NCI-H82 treated with DMSO at 0.1 percent for 48 hours (cell line): ENCODE data around the gene UHRF2.
"Not testable (repeated sequence)": the region's sequence is repeated elsewhere in the genome, so short reads cannot be mapped to it uniquely, and the experiment has no call there.

Source experiments
- DNase-seq: peaks from one replicate; lab custom pipeline; 2025; ENCODE audit not compliant: unreplicated experiment; lab: John Stamatoyannopoulos, UW

The UHRF2 gene

DNA sequence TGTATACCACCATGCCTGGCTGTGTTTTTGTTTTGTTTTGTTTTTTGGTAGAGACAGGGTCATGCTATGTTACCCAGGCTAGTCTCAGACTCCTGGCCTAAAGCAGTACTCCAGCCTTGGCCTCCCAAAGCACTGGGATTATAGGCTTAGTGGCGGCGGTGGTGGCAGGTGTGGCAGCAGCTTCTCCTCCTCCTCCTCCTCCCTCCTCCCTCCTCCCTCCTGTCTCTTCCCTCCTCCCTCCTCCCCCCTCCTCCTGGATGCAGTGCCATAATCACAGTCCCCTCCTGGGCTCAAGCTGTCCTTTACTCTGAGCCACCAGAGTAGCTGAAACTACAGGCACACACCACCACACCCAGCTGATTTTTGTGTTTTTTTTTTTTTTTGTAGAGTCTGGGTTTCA lies 71.2 kb downstream of the UHRF2 start:
- DNase-seq = peak; percentile 8

- DNase-seq = no peak
Measured at GRCh38 chr9:6488395-6488794, 75.4 kb downstream of the UHRF2 start.

DNA sequence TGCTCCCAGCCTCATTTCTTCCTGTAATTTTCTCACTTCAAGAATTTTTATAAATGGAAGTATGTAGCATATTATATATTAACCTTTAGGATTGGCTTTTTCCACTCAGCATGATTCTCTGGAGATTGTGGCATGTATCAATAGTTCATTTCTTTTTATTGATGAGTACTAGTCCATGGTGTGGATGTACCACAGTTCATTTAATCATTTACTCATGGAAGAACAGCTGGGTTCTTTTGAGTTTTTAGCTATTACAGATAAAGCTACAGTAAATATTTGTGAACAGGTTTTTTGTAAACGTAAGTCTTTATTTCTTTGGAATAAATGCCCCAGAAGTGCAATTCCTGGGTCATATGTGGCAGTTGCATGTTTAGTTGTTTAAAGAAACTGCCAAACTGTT lies 76.1 kb downstream of the UHRF2 start:
- no peak for DNase-seq

DNA sequence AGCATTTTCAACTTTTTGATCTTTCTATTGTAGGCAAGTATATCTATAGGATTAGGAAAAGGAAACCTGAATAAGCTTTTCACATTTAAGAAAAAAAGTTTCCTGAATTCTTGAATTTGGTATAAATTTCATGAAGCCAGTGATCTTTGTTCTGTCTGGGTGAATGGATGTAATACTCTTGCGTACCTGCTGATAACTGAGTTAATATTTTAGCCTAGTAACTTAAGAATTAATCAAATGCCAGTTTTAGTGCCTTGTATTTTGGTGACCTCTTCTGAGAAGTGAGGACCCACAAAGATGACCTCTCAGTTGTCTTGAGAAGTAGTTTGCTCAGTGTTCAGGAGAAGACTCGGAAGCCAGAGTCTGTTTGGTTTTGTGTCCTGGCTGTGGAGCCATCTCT lies 77.9 kb downstream of the UHRF2 start:
- DNase-seq = no peak

GRCh38 chr9:6495466-6495865 lies 82.5 kb downstream of the UHRF2 start:
- DNase-seq = no peak

DNA sequence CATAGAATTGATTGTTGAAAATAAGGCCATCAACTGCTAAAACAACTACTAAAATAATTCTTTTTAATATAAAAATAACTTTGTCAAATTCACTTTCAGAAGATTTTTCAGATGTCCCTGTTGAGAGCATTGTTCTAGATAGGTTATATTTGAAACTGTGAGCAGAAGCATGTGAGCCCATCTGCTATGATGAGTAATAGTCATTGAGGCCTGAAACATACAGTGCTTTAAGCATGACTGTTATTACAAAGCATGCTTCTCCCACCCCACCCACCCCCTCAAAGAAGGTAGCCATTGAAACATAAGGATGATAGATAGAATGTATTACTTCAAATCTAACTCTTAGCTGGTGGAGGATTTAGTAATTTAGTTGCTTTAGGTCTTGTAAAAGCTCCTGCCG lies 86.0 kb downstream of the UHRF2 start:
- DNase-seq = no peak

DNA sequence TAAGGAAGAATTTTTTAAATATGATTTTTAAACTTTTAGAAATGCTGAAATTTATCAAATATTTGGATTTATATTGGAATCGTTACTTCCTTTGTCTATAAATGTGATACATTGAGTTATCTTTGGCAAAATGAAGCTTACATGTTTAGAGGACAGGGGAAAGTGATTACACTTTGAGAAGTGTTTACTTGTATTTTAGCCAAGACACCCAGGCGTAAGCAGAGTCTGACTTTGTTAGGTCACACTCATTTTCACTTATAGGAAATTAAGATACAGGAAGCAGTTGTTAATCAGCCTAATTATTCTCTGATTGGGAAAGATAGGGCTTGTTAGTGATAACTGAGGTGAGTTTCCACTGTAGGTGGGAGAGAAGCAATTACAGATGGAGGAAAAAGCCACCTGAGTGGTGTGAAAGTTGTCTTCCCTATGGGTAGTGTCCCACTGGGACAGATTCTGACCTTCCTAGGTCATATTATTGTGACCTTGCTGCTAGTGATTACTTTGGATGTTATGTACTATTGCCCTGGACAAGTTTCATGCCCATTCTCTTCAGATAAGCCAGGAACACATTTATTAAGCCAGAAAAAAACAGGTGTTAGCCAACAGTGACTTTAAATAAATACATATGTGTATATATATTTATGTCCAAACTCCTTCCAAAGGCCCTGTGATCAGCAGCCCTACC lies 88.7 kb downstream of the UHRF2 start:
- DNase-seq = no peak

- DNase-seq = no peak
Measured at GRCh38 chr9:6502399-6502798, 89.4 kb downstream of the UHRF2 start.

DNA sequence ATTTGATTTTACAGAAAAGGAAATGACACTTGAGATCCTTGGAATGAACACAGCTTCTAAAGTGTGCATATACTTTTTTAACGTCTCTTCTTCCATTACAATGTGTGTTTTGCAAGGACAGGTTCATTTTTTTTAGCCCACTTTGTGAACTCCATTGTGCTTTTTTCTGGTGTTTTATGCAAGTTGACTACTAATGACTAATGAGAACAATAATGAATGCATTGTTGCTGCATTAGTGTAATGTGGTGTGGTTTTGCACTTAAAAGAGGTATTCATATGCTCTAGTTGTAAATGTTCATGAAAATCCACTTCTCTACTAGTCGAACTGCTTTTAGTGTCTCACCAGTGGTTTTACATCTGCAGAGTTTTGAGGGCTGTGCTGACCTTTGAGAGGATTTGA lies 93.6 kb downstream of the UHRF2 start:
- no peak for DNase-seq

DNA sequence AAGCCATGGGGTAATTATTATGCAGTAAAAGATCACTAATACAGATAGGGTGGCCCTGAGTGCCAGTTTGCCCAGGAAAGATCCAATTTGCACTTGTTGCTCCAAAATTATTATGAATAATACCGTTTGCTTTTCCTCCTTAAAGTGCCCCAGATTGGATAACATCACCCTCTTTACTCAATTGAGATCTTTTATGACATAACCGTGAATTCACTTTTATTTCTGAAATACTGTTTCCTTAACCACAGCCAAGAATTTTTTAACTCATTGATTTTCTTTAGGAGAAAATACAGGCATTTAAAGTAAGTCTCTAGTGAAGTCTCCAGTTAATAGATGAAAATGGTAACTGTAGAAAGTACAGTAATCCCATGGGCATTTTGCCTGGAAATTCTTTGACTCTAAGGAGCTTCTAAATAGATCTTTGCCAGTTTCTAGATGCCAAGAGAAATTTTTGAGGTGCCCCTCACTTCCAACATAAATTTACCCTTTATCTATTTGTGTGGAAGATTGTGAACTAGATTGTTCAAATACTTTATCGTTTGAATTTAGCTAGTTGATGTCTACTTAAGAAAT lies 99.2 kb downstream of the UHRF2 start:
- DNase-seq = no peak

DNA sequence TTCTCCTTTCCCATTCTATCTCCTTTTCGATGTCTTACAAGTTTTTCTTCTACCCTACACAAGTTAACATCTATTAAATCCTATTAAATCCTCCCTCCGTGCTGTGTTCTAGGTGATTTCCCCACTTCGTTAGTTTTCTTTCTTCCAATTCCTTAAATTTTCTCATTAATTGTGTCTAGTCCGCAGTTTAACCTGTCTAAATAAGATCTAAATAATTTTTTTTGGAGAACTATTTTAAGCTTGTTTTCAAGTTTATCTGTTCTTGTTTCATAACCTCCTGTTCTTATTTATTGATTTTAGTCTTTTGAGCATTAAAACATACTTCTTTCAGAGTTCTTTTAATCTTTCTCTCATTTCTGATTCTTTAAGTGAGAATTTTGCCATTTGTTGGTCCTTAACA lies 109.3 kb downstream of the UHRF2 start:
- no peak for DNase-seq

- DNase-seq = no peak
Measured at GRCh38 chr9:6525326-6526045, 112.5 kb downstream of the UHRF2 start.

DNA sequence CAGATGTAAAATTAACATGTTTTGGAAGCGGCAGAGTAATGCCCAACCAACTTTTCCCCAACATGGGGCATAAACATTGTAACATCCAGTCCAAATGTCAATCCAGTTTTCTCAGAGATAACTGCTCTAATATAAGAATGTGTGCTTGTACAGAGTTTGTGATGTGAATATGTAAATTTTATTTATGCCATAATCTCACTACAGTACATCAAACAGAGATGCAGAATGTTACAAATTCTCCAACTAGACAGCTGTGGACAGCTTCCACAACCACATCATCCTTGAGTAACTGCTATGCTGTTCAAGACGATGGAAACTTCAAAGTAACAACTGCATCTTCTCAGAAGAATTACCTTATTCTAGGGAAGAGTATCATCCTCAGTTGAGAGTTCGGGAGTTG lies 122.6 kb downstream of the UHRF2 start:
- no peak for DNase-seq

DNA sequence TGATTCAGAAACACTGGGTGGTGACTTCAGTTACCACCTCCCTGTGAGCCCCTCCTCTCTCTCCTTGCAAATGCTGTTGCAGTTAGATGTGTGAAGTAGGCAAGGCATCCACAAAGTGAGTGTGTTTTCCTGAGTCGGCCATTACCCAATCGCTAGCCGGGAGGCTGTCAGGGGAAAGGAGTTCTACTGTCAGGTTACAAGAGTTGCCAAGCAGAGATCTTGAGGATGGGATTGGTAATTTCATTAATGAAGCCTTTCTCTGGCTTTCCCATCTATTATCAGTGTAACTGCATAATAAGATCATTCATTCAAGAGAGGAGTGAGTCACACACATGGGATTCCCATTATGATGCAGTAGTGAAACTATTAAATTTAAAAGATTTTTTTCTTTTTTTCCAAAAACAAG lies 125.7 kb downstream of the UHRF2 start:
- no peak for DNase-seq

DNA sequence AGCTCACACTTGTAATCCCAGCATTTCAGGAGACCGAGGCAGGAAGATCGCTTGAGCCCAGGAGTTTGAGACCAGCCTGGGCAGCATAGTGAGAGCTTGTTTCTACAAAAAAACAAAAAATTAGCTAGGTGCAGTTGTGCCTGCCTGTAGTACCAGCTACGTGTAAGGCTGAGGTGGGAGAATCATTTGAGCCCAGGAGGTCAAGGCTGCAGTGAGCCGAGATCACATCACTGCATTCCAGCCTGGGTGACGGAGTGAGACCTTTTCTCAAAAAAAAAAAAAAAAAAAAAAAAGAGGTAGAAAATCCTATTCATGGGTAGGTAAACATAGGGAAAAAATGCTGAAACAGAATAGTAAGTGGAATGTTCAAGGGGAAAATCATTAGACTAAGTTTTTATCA lies 129.6 kb downstream of the UHRF2 start:
- not testable (repeated sequence) for DNase-seq

DNA sequence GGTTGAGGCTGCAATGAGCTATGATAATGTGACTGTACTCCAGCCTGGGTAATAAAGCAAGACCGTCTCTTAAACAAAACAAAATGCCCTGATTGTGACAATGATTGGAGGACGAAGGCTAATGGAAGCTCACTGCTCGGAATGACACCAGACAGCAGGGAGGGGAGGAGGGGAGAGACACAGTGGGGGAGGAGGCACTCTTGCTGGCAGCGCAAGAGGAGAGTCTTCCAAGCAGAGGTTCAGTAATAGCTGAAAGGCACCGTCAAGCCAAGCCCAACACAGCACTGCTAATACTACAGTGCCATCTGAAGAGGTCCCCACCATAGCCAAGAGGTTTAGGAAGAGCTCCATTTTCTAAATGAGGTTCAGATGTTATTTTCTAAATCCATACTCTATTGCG lies 130.2 kb downstream of the UHRF2 start:
- DNase-seq = no peak

GRCh38 chr9:6545017-6545691 lies 132.2 kb downstream of the UHRF2 start:
- DNase-seq = no peak

- no peak for DNase-seq
Measured at GRCh38 chr9:6549106-6549800, 136.3 kb downstream of the UHRF2 start.

DNA sequence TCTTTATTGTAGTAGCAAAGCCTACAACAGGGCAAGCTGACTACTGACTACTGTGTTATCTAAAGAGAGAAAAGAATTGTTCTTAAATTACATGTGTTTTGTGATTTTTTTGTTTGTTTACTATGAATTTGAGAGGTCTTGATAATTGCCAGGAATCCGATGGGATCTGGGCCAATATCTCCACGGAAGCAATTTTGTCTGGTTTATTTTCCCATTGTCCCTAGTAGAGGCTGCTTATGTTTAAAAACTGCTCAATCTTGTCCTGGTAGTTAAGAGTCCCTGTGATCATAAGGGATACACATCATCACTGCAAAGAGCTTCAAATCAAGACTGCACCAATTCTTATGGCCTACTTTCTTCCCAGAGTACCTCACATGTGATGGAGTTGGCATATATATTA lies 138.1 kb downstream of the UHRF2 start:
- DNase-seq = no peak

- peak; percentile 65 for DNase-seq
Measured at GRCh38 chr9:6552033-6552432, 139.0 kb downstream of the UHRF2 start.

GRCh38 chr9:6552498-6553121 lies 139.6 kb downstream of the UHRF2 start:
- no peak for DNase-seq
